Thymus (tissue), 11 donors: Measurements from ENCODE around the gene RNF213. TPM values are rescaled to one million over a fixed set of nuclear protein-coding genes. Genes with fewer than 3 reads are reported as not detected.

Experiments used
- DNase-seq, 9 donors: peaks; one replicate each; pipeline ENCODE4 v3.0.0-alpha.2; 2013; ENCODE audit warnings: low spot score in 9 of 9, low read depth in 6 of 9, missing footprints in 1 of 9
- H3K27ac ChIP-seq, 2 donors: one replicate each; pipeline ENCODE4 v1.5.1; 2013; ENCODE audit warnings: control low read depth in 1 of 2, low read depth in 1 of 2, low read length in 1 of 2, mild to moderate bottlenecking in 1 of 2, moderate library complexity in 1 of 2
- H3K27me3 ChIP-seq, 2 donors: one replicate each; pipeline ENCODE4 v1.5.1; 2013; ENCODE audit warnings: low read length in 1 of 2; ENCODE audit not compliant: control insufficient read depth in 2 of 2, insufficient read depth in 1 of 2
- H3K36me3 ChIP-seq, 2 donors: one replicate each; pipeline ENCODE4 v1.5.1; 2013; ENCODE audit warnings: low read length in 1 of 2, mild to moderate bottlenecking in 1 of 2, moderate library complexity in 1 of 2; ENCODE audit not compliant: control insufficient read depth in 2 of 2, insufficient read depth in 2 of 2
- H3K4me1 ChIP-seq, 2 donors: one replicate each; pipeline ENCODE4 v1.5.1; 2013; ENCODE audit warnings: low read length in 2 of 2; ENCODE audit not compliant: control insufficient read depth in 2 of 2, insufficient read depth in 2 of 2
- H3K4me3 ChIP-seq, 2 donors: one replicate each; pipeline ENCODE4 v1.5.1; 2013; ENCODE audit warnings: low read length in 2 of 2, control low read depth in 1 of 2, mild to moderate bottlenecking in 1 of 2
- H3K9me3 ChIP-seq, 2 donors: one replicate each; pipeline ENCODE4 v1.5.1; 2013; ENCODE audit warnings: low read length in 1 of 2, mild to moderate bottlenecking in 1 of 2; ENCODE audit not compliant: control insufficient read depth in 2 of 2, insufficient read depth in 1 of 2
- WGBS: extraction: QIAGEN DNeasy Blood & Tissue Kit; methylation state at CpG from one replicate; pipeline ENCODE4 v1.1.7; 2013; 5-methylcytosine and 5-hydroxymethylcytosine counted together
- polyA plus RNA-seq: library from polyadenylated mRNA; stranded (reverse); fragments of 200-250 nt; gene quantifications from one replicate; pipeline ENCODE4 v1.2.3, GENCODE V29; 2013
- total RNA-seq: library from RNA; stranded (reverse); fragments of 120-200 nt; gene quantifications from one replicate; pipeline ENCODE4 v1.2.4, GENCODE V29; 2013
- donor health status: healthy.

RNF213 gene
- total and polyA plus RNA-seq, 2 donors, result 76.4 to 114 TPM

- DNase-seq, result no peak
- H3K27me3 ChIP-seq, result no peaks in the 10 kb centered on the region
- 98% methylated on average over 8 of the region's 8 CpGs for WGBS
These were observed 78.5 kb downstream of the RNF213 start for GRCh38 chr17:80339118-80339517.

DNA sequence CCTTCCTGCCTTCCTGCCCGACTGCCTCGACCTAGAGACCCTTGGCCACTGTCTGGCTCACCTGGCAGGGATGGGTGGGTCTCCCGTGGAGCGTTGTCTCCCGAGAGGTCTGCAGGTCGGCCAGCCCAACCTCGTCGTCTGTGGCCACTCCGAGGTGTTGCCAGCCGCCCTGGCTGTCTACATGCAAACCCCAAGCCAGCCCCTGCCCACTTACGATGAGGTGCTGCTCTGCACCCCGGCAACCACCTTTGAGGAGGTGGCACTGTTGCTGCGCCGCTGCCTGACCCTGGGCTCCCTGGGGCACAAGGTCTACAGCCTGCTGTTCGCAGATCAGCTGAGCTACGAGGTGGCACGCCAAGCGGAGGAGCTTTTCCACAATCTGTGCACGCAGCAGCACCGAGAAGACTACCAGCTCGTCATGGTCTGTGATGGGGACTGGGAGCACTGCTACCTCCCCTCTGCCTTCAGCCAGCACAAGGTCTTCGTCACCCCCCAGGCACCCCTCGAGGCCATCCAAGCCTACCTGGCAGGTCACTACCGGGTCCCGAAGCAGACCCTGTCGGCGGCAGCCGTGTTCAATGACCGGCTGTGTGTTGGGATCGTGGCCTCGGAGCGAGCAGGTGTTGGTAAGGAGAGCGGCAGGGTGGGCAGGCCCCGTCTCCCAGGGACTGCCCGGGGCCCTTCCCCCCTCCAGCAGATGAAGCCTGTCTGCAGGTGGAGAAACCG, 79.2 kb downstream of the RNF213 start:
- no peak for DNase-seq
- no peaks in the 10 kb centered on the region for H3K9me3 ChIP-seq
- peaks cover 81 to 87% of the 10 kb centered on the region in 2 donors for H3K36me3 ChIP-seq
- 97% methylated on average over 36 of the region's 36 CpGs for WGBS
- H3K27ac ChIP-seq, result no peak overlapping the region
- no peaks in the 10 kb centered on the region for H3K4me1 ChIP-seq
- H3K4me3 ChIP-seq, result no peak overlapping the region
- H3K27me3 ChIP-seq, result no peaks in the 10 kb centered on the region

More at GRCh38 chr17:80339118-80339517, 78.5 kb downstream of the RNF213 start:
- no peak overlapping the region for H3K27ac ChIP-seq
- H3K9me3 ChIP-seq, result no peaks in the 10 kb centered on the region
- H3K4me1 ChIP-seq, result no peaks in the 10 kb centered on the region
- peaks cover 80 to 82% of the 10 kb centered on the region in 2 donors for H3K36me3 ChIP-seq
- H3K4me3 ChIP-seq, result no peak overlapping the region

DNA sequence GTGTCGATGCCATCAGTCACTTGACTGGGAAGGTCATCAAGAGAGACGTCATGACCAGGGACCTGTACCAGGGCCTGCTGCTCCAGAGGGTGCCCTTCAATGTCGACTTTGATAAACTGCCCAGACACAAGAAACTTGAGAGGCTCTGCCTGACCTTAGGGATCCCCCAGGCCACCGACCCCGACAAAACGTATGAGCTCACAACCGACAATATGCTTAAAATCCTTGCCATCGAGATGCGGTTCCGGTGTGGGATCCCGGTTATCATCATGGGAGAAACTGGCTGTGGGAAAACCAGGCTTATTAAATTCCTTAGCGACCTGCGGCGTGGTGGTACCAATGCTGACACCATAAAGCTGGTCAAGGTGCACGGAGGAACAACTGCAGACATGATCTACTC, 84.7 kb downstream of the RNF213 start:
- WGBS, result 96% methylated on average over 15 of the region's 15 CpGs
- Histone ChIP-seq H3K4me1 (no peaks in the 10 kb centered on the region), H3K9me3 (no peaks in the 10 kb centered on the region), H3K4me3 (no peak overlapping the region), H3K27me3 (no peaks in the 10 kb centered on the region), H3K27ac (no peak overlapping the region), H3K36me3 (peaks cover 85 to 89% of the 10 kb centered on the region in 2 donors)
- no peak for DNase-seq

DNA sequence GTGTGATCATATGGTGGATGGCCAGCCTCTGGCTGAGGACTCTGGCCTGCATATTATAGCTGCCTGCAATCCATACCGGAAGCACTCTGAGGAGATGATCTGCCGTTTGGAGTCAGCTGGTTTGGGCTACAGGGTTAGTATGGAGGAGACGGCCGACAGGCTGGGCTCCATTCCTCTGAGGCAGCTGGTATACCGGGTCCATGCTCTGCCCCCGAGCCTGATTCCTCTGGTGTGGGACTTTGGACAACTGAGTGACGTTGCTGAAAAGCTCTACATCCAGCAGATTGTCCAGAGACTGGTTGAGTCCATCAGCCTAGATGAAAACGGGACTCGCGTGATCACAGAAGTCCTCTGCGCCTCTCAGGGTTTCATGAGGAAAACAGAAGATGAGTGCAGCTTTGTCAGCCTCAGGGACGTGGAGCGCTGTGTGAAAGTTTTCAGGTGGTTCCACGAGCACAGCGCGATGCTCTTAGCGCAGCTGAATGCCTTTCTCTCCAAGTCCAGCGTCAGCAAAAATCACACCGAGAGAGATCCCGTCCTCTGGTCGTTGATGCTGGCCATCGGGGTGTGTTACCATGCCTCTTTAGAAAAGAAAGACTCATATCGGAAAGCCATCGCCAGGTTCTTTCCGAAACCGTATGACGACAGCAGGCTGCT, 85.3 kb downstream of the RNF213 start:
- Histone ChIP-seq H3K27ac (no peak overlapping the region), H3K9me3 (no peaks in the 10 kb centered on the region), H3K36me3 (peaks cover 89 to 94% of the 10 kb centered on the region in 2 donors), H3K4me3 (no peak overlapping the region), H3K4me1 (no peaks in the 10 kb centered on the region), H3K27me3 (no peaks in the 10 kb centered on the region)
- no peak for DNase-seq
- 98% methylated on average over 27 of the region's 27 CpGs for WGBS

DNA sequence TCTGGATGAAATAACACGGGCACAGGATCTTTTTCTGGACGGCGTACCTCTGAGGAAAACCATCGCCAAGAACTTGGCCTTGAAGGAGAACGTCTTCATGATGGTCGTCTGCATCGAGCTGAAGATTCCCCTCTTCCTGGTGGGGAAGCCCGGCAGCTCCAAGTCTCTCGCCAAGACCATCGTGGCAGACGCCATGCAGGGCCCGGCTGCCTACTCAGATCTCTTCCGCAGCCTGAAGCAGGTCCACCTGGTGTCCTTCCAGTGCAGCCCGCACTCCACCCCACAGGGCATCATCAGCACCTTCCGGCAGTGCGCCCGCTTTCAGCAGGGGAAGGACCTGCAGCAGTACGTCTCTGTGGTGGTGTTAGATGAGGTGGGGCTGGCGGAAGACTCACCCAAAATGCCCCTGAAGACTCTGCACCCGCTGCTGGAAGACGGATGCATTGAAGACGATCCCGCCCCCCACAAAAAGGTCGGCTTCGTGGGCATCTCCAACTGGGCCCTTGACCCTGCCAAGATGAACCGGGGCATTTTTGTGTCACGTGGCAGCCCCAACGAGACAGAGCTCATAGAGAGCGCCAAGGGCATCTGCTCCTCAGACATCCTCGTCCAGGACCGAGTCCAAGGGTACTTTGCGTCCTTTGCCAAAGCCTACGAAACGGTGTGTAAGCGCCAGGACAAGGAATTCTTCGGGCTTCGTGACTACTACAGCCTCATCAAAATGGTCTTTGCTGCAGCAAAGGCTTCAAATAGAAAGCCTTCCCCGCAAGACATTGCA, 86.0 kb downstream of the RNF213 start:
- no peak for DNase-seq
- no peak overlapping the region for H3K27ac ChIP-seq
- no peaks in the 10 kb centered on the region for H3K4me1 ChIP-seq
- WGBS, result 98% methylated on average over 38 of the region's 38 CpGs
- H3K4me3 ChIP-seq, result no peak overlapping the region
- H3K9me3 ChIP-seq, result no peaks in the 10 kb centered on the region
- H3K36me3 ChIP-seq, result peaks cover 91 to 95% of the 10 kb centered on the region in 2 donors
- no peaks in the 10 kb centered on the region for H3K27me3 ChIP-seq

- Histone ChIP-seq H3K36me3 (peaks cover 94 to 98% of the 10 kb centered on the region in 2 donors), H3K9me3 (no peaks in the 10 kb centered on the region), H3K27me3 (no peaks in the 10 kb centered on the region), H3K4me1 (no peaks in the 10 kb centered on the region), H3K27ac (no peak overlapping the region), H3K4me3 (no peak overlapping the region)
- no peak for DNase-seq
- 98% methylated on average over 19 of the region's 19 CpGs for WGBS
These were observed 86.9 kb downstream of the RNF213 start for GRCh38 chr17:80347536-80347935.

DNA sequence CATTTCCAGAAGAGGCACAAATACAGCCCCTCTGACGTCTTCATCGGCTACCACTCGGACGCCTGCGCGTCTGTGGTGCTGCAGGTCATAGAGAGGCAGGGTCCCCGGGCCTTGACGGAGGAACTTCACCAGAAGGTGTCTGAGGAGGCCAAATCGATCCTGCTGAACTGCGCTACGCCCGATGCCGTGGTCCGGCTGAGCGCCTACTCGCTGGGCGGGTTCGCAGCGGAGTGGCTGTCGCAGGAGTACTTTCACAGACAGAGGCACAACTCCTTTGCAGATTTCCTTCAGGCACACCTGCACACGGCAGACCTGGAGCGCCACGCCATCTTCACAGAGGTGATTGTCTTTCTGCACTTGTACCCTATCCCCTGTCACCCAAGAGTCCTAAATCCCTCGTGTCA, 87.3 kb downstream of the RNF213 start:
- 98% methylated on average over 24 of the region's 24 CpGs for WGBS
- H3K27ac ChIP-seq, result no peak overlapping the region
- no peak overlapping the region for H3K4me3 ChIP-seq
- peaks cover 95 to 99% of the 10 kb centered on the region in 2 donors for H3K36me3 ChIP-seq
- DNase-seq, result no peak
- H3K4me1 ChIP-seq, result no peaks in the 10 kb centered on the region
- no peaks in the 10 kb centered on the region for H3K9me3 ChIP-seq
- no peaks in the 10 kb centered on the region for H3K27me3 ChIP-seq

DNA sequence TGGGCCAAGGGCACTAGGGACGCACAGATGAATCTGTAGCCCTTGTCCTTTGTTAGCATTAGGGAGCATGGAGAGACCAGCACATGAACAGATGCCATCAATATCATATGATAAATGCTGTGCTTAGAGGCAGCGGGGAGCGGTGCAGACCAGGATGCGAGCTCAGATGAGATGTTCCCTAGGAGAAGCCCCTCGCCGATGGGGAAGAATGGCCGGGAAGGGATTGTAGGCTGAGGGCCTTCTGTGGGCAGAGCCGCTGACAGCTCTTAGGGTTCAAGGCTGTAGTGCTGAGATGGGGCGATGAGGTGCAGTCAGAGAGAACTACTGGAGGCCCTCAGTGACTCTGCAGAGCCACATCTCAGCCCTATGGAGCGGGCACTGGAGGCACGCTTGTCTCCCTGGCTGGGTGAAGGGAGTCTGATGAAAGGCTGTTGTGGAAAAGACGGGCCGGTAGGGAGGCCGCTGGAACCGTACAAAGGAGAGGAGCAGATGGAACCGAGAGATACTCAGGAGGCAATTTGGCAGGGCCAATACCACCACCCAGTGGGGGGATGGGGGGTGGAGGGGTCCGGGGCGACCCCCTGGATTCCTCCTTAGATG, 88.0 kb downstream of the RNF213 start:
- Histone ChIP-seq H3K9me3 (no peaks in the 10 kb centered on the region), H3K36me3 (peaks cover 95 to 99% of the 10 kb centered on the region in 2 donors), H3K27ac (no peak overlapping the region), H3K27me3 (no peaks in the 10 kb centered on the region), H3K4me3 (no peak overlapping the region), H3K4me1 (no peaks in the 10 kb centered on the region)
- DNase-seq, result no peak
- 93% methylated on average over 18 of the region's 18 CpGs for WGBS
